RWPE2 (cell line): ENCODE measurements around the gene CCDC106.

Source experiments
- ATAC-seq: fragments of 200-7000 bp; cut with Tn5 transposase; 3 replicates; pipeline ENCODE4 v1.9.1; 2021; ENCODE audit warnings: low read depth
- DNase-seq: peaks from one replicate; pipeline ENCODE4 v3.0.0-alpha.2; 2020; ENCODE audit warnings: low spot score
- H3K27ac ChIP-seq: fragments of 450-650 bp; 2 replicates; pipeline ENCODE4 v1.5.1; 2017; ENCODE audit warnings: mild to moderate bottlenecking; ENCODE audit not compliant: poor library complexity, severe bottlenecking
- H3K27me3 ChIP-seq: fragments of 250-450 bp; sonication (Bioruptor Pico); 2 replicates; pipeline ENCODE4 v1.5.1; 2021; ENCODE audit warnings: mild to moderate bottlenecking, moderate library complexity; ENCODE audit not compliant: insufficient read depth, poor library complexity, severe bottlenecking
- H3K36me3 ChIP-seq: fragments of 250-450 bp; sonication (Bioruptor Pico); 2 replicates; pipeline ENCODE4 v1.5.1; 2020; ENCODE audit warnings: low read depth, mild to moderate bottlenecking, moderate library complexity
- H3K4me1 ChIP-seq: fragments of 250-450 bp; sonication (Bioruptor Pico); 2 replicates; pipeline ENCODE4 v1.5.1; 2021; ENCODE audit warnings: mild to moderate bottlenecking, moderate library complexity; ENCODE audit not compliant: insufficient read depth, poor library complexity, severe bottlenecking
- H3K4me3 ChIP-seq: fragments of 250-450 bp; sonication (Bioruptor Pico); 2 replicates; pipeline ENCODE4 v1.5.1; 2021; ENCODE audit warnings: mild to moderate bottlenecking, moderate library complexity; ENCODE audit not compliant: severe bottlenecking
- H3K9me3 ChIP-seq: fragments of 250-450 bp; sonication (Bioruptor Pico); 2 replicates; pipeline ENCODE4 v1.5.1; 2021; ENCODE audit warnings: mild to moderate bottlenecking, moderate library complexity; ENCODE audit not compliant: severe bottlenecking
- TF ChIP-seq, protein P1 (sequence below): fragments of 450-650 bp; IDR thresholded peaks from one replicate; pipeline ENCODE4 v1.5.1; 2017; ENCODE audit warnings: mild to moderate bottlenecking, moderate library complexity; ENCODE audit not compliant: poor library complexity, severe bottlenecking

The CCDC106 gene

DNA sequence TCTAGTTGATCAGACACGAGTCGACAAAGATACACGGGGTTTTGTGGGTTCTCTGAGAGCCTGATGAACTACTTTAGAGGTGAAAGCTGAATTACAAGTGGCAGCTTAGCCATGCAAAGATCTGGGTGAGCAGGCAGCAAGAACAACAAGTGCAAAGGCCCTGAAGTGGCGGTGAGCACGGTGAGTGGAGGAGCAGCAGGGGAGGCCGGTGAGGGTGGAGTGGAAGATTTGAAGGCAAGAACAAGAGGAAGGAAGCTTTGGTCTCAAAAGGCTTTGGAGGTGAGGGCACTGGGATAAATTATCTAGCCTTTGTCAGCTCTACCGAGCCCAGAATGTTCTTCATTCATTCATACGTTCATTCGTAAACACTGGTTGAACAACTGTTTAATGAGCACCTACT lies 41.2 kb upstream of the CCDC106 start:
- Histone ChIP-seq H3K27me3 (no peaks in the 10 kb centered on the region), H3K9me3 (no peaks in the 10 kb centered on the region), H3K4me3 (peak overlapping the region; percentile 79), H3K36me3 (peaks cover 33% of the 10 kb centered on the region), H3K27ac (peak overlapping the region; percentile 93), H3K4me1 (peaks cover 6% of the 10 kb centered on the region)
- DNase-seq (no peak), ATAC-seq (no peak)
- TF ChIP-seq, protein P1, sequence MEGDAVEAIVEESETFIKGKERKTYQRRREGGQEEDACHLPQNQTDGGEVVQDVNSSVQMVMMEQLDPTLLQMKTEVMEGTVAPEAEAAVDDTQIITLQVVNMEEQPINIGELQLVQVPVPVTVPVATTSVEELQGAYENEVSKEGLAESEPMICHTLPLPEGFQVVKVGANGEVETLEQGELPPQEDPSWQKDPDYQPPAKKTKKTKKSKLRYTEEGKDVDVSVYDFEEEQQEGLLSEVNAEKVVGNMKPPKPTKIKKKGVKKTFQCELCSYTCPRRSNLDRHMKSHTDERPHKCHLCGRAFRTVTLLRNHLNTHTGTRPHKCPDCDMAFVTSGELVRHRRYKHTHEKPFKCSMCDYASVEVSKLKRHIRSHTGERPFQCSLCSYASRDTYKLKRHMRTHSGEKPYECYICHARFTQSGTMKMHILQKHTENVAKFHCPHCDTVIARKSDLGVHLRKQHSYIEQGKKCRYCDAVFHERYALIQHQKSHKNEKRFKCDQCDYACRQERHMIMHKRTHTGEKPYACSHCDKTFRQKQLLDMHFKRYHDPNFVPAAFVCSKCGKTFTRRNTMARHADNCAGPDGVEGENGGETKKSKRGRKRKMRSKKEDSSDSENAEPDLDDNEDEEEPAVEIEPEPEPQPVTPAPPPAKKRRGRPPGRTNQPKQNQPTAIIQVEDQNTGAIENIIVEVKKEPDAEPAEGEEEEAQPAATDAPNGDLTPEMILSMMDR: no peak

DNA sequence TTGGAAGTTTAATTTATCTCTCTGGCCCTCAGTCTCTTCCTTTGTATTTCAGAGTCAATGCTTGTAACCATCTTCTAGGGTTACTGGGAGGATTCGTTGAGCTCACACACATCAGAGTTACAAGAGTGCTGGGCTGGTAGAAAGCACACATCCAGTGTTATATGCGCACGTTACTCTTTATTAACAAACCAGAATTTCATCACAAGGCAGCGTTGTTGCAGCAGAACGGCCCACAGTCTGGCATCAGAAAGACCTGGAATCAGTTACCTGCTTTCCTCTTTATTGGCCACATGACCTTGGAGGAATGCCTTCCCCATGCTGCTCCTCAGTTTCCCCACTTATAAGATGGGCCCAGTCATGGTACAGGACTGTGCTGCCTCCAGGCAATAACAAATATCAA lies 38.7 kb upstream of the CCDC106 start:
- no peak for DNase-seq
- TF ChIP-seq, protein P1: no peak
- Histone ChIP-seq H3K27ac (no peak overlapping the region), H3K36me3 (peaks cover 33% of the 10 kb centered on the region), H3K4me3 (no peak overlapping the region), H3K27me3 (no peaks in the 10 kb centered on the region), H3K4me1 (peaks cover 6% of the 10 kb centered on the region), H3K9me3 (no peaks in the 10 kb centered on the region)
- ATAC-seq: no peak

DNA sequence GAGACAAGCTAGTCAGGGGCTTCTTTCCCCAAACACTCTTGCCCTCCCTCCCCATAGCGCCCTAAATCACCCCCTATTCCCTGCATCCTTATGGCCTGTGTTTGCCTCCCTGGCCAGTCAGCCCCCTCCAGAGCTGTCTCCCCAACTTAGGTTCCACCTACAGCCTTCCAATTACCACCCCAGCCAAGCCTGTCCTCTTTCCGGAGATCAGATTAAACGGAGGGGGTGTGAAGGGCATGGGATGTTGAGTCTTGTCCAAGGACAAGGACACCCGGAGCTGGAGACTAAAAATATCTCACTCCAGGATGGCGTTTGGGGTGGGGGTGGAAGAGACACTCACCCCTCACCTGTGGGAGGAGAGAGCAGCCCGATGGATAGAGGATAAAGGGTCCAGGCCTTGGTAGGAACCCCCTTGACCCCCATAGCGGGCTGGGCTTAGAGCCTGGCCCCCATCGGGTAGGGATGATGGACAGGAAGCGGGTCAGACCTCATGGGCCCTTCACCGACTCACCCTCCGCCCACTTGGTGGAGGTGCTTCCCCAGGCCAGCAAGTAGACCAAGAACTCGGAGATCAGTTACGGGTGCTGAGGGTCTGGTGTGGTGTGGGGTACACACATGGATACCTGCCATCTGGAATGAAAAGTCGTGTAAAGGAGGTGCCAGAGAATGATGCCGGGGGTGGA lies 36.6 kb upstream of the CCDC106 start:
- ATAC-seq: no peak

DNA sequence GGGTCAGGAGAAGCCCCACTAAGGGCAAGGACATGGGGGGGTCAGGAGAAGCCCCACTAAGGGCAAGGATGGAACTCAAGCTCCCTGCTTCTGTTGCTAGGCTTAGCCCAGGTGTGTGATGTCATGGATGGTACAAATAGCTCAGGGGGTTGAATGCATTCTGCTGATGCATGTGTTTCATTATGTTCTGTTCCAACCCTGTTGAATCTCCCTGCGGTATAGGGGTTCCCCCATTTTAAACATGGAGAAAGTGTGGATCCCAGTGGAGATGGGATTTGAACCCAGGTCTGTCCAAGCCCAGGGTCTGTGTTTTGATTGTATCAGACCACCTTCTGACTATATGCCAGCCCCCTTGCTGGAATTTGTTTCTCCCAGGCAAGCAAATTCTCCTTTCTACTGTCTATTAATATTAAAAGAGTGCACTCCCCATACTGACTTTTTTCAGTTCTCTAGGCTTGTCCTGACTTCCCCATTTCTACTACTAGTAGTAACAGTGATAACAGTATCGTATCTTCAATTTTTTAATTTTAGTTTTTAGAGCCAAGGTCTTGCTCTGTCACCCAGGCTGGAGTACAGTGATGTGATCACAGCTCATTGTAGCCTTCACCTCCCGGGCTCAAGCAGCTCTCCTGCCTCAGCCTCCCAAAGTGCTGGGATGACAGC lies 35.9 kb upstream of the CCDC106 start:
- TF ChIP-seq, protein P1: no peak
- no peaks in the 10 kb centered on the region for H3K4me1 ChIP-seq
- ATAC-seq (no peak), DNase-seq (no peak)
- H3K27ac ChIP-seq: no peak overlapping the region
- peaks cover 36% of the 10 kb centered on the region for H3K36me3 ChIP-seq
- H3K9me3 ChIP-seq: no peaks in the 10 kb centered on the region
- no peaks in the 10 kb centered on the region for H3K27me3 ChIP-seq
- no peak overlapping the region for H3K4me3 ChIP-seq

More for the DNA sequence above, 36.6 kb upstream of the CCDC106 start:
- H3K36me3 ChIP-seq: peaks cover 38% of the 10 kb centered on the region
- H3K27ac ChIP-seq: no peak overlapping the region
- DNase-seq: no peak
- TF ChIP-seq, protein P1: no peak
- no peaks in the 10 kb centered on the region for H3K27me3 ChIP-seq
- no peaks in the 10 kb centered on the region for H3K9me3 ChIP-seq
- H3K4me1 ChIP-seq: peaks cover 5% of the 10 kb centered on the region
- no peak overlapping the region for H3K4me3 ChIP-seq

DNA sequence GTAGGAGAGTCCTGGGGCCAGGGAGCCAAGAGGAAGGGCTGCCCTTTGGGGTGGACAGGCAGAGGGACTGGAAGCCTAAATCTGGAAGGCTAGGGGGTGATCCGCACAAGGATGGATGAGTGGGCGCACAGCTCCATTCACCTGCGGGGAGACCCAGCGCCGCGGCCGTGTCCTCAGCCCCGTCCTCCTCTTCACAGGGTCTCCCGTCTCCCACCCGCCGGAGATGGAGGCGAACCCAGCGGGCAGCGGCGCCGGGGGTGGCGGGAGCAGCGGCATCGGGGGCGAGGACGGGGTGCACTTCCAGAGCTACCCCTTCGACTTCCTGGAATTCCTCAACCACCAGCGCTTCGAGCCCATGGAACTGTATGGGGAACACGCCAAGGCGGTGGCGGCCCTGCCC lies 34.6 kb upstream of the CCDC106 start:
- TF ChIP-seq, protein P1: no peak
- H3K4me3 ChIP-seq: no peak overlapping the region
- H3K36me3 ChIP-seq: peaks cover 37% of the 10 kb centered on the region
- DNase-seq: no peak
- no peak for ATAC-seq
- H3K27ac ChIP-seq: no peak overlapping the region
- no peaks in the 10 kb centered on the region for H3K27me3 ChIP-seq
- H3K9me3 ChIP-seq: no peaks in the 10 kb centered on the region
- no peaks in the 10 kb centered on the region for H3K4me1 ChIP-seq
